ENCODE data around the gene PTPRT.

DNA sequence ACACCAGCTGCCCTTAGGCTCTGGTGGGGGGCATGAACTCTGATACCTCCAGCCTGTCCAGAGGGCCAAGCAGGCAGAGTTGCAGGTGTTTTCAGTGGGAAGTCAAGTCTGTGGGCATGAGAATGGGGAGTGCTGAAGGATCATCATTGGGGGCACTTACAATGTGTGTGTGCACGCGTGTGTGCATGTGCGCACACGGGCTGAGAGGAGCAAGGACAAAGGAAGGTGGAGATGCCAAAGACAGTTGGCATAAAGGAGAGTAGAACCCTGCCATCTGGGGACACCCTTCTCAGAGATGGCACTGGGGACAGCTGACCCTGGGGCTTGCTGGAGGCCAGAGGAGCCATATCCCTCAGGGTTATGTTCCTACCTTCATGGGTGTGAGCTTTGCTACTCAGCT is 1163.1 kb downstream of the PTPRT start:
- TF ChIP-seq, protein P1, sequence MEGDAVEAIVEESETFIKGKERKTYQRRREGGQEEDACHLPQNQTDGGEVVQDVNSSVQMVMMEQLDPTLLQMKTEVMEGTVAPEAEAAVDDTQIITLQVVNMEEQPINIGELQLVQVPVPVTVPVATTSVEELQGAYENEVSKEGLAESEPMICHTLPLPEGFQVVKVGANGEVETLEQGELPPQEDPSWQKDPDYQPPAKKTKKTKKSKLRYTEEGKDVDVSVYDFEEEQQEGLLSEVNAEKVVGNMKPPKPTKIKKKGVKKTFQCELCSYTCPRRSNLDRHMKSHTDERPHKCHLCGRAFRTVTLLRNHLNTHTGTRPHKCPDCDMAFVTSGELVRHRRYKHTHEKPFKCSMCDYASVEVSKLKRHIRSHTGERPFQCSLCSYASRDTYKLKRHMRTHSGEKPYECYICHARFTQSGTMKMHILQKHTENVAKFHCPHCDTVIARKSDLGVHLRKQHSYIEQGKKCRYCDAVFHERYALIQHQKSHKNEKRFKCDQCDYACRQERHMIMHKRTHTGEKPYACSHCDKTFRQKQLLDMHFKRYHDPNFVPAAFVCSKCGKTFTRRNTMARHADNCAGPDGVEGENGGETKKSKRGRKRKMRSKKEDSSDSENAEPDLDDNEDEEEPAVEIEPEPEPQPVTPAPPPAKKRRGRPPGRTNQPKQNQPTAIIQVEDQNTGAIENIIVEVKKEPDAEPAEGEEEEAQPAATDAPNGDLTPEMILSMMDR (IDR thresholded peaks at IDR 0.05) = no peak
- no peak for TF ChIP-seq POLR2A (IDR thresholded peaks at IDR 0.05)

All from suprapubic skin (tissue), 3 donors.